K562 (cell line): Measurements from ENCODE around the gene ZNF782. TPM values are rescaled to one million over a fixed set of nuclear protein-coding genes. Genes with fewer than 3 reads are reported as not detected.

ENCODE experiments used
- BHLHE40 ChIP-seq: IDR thresholded peaks from 2 replicates; pipeline ENCODE4 v1.6.1; 2011; ENCODE audit warnings: low read length, improper control_type of control experiment
- BRD9 ChIP-seq: fragments of 450-650 bp; IDR thresholded peaks from 2 replicates; pipeline ENCODE4 v1.6.1; 2018; ENCODE audit warnings: low read depth; ENCODE audit not compliant: partially characterized antibody
- ELF4 ChIP-seq: fragments of 450-650 bp; formaldehyde crosslinking; IDR thresholded peaks from 2 replicates; pipeline ENCODE4 v1.4.0; 2022; ENCODE audit warnings: missing genetic modification characterization
- ETS1 ChIP-seq: conservative IDR thresholded peaks from 2 replicates; pipeline ENCODE4 v1.6.1; 2011; ENCODE audit warnings: low read depth, mild to moderate bottlenecking, low read length; ENCODE audit not compliant: control insufficient read depth
- HCFC1 ChIP-seq: IDR thresholded peaks from 2 replicates; pipeline ENCODE4 v1.6.1; 2012; ENCODE audit warnings: low read depth, low read length, improper control_type of control experiment
- L3MBTL2 ChIP-seq: fragments of 450-650 bp; IDR thresholded peaks from 2 replicates; pipeline ENCODE4 v1.6.1; 2016; ENCODE audit warnings: mild to moderate bottlenecking, moderate library complexity
- MNT ChIP-seq, 2 experiments: fragments of 450-650 bp; conservative IDR thresholded peaks; 2 replicates each; pipeline ENCODE4 v1.6.1; 2017; ENCODE audit warnings: mild to moderate bottlenecking in 2 of 2, moderate library complexity in 2 of 2
- RB1 ChIP-seq: fragments of 450-650 bp; IDR thresholded peaks from 2 replicates; pipeline ENCODE4 v1.6.1; 2017; ENCODE audit warnings: low read depth, mild to moderate bottlenecking
- RFX5 ChIP-seq: IDR thresholded peaks from 2 replicates; pipeline ENCODE4 v1.6.1; 2011; ENCODE audit warnings: low read depth, mild to moderate bottlenecking, improper control_type of control experiment, low read length
- SMARCB1 ChIP-seq: IDR thresholded peaks from 2 replicates; pipeline ENCODE4 v1.6.1; 2011; ENCODE audit warnings: improper control_type of control experiment, low read depth; ENCODE audit not compliant: insufficient read length
- SMC3 ChIP-seq: conservative IDR thresholded peaks from 2 replicates; pipeline ENCODE4 v1.6.1; 2011; ENCODE audit warnings: low read depth, low read length, improper control_type of control experiment; ENCODE audit not compliant: insufficient read depth
- SOX6 ChIP-seq: fragments of 450-650 bp; IDR thresholded peaks from 2 replicates; pipeline ENCODE4 v1.6.1; 2014; ENCODE audit warnings: mild to moderate bottlenecking
- STAG1 ChIP-seq: sonication (generic); formaldehyde crosslinking; IDR thresholded peaks from 2 replicates; pipeline ENCODE4 v1.5.0; 2020; ENCODE audit warnings: missing genetic modification reagents, borderline replicate concordance
- ZC3H11A ChIP-seq: IDR thresholded peaks from 2 replicates; pipeline ENCODE4 v1.6.1; 2012; ENCODE audit warnings: low read depth, low read length, improper control_type of control experiment
- ZNF134 ChIP-seq: fragments of 250-450 bp; sonication (Bioruptor Pico); conservative IDR thresholded peaks from 2 replicates; pipeline ENCODE4 v1.4.0; 2020
- ZNF778 ChIP-seq: fragments of 450-650 bp; formaldehyde crosslinking; IDR thresholded peaks from 2 replicates; pipeline ENCODE4 v1.4.0; 2020; ENCODE audit warnings: mild to moderate bottlenecking, moderate library complexity
- polyA plus RNA-seq, 8 experiments: library from polyadenylated mRNA; depleted of rRNA in 4 of 8; stranded (reverse) in 5 of 8; unstranded in 3 of 8; fragments of >200 nt; fragmentation: Nextera tagmentation in 2 of 8; fragmentation: Illumina TruSeq in 1 of 8; extraction: Ambion mirVana in 2 of 8; extraction: Trizol in 1 of 8; gene quantifications; 2 replicates each; pipeline versions ENCODE4 v1.2.1 to v1.2.3, GENCODE V29; 2011 to 2014; ENCODE audit warnings: inconsistent platforms in 1 of 8, missing spikeins in 1 of 8
- total RNA-seq, 7 experiments: library from RNA; depleted of rRNA in 6 of 7; stranded (reverse); fragments of >200 nt in 6 of 7; fragmentation: Illumina TruSeq in 2 of 7; extraction: Trizol in 2 of 7; gene quantifications; 2 replicates each; pipeline versions ENCODE4 v1.2.1 to v1.2.3, GENCODE V29; 2011 to 2021; ENCODE audit warnings: low replicate concordance in 1 of 7
- TF ChIP-seq, protein P1 (sequence below): fragments of 450-650 bp; IDR thresholded peaks from 2 replicates; pipeline ENCODE4 v1.6.1; 2016; ENCODE audit warnings: borderline replicate concordance
- TF ChIP-seq, protein P2 (sequence below): sonication (generic); formaldehyde crosslinking; IDR thresholded peaks from 2 replicates; pipeline ENCODE4 v1.9.0; 2022; ENCODE audit warnings: mild to moderate bottlenecking, missing genetic modification reagents
- TF ChIP-seq, protein P3 (sequence below): sonication (generic); formaldehyde crosslinking; IDR thresholded peaks from 2 replicates; pipeline ENCODE4 v1.8.0; 2022; ENCODE audit warnings: mild to moderate bottlenecking, missing genetic modification reagents
- TF ChIP-seq, protein P4 (sequence below): fragments of 250-450 bp; sonication (Bioruptor Pico); IDR thresholded peaks from 2 replicates; pipeline ENCODE4 v1.8.0; 2021; ENCODE audit warnings: borderline replicate concordance, mild to moderate bottlenecking, moderate library complexity; ENCODE audit not compliant: poor library complexity, severe bottlenecking

The ZNF782 gene
- total and polyA plus RNA-seq, 9 of the 15 experiments (the other 6 are each of a cell fraction or from before 2014, with no cell fraction given): 0.38 to 8.8 (median 4.5) TPM

- TF ChIP-seq, protein P1, sequence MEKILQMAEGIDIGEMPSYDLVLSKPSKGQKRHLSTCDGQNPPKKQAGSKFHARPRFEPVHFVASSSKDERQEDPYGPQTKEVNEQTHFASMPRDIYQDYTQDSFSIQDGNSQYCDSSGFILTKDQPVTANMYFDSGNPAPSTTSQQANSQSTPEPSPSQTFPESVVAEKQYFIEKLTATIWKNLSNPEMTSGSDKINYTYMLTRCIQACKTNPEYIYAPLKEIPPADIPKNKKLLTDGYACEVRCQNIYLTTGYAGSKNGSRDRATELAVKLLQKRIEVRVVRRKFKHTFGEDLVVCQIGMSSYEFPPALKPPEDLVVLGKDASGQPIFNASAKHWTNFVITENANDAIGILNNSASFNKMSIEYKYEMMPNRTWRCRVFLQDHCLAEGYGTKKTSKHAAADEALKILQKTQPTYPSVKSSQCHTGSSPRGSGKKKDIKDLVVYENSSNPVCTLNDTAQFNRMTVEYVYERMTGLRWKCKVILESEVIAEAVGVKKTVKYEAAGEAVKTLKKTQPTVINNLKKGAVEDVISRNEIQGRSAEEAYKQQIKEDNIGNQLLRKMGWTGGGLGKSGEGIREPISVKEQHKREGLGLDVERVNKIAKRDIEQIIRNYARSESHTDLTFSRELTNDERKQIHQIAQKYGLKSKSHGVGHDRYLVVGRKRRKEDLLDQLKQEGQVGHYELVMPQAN: no peak
- TF ChIP-seq SOX6 (no peak), MNT (conservative IDR thresholded peaks at IDR 0.05) (peak in 1 of 2 experiments; percentile 49; a peak in 1 of 4 replicates), BHLHE40 (peak; percentile 57), ZNF778 (no peak), ZC3H11A (0 out of 2 replicates have a peak, but pooled peaks have one; percentile 17), ELF4 (CRISPR knock-in tag) (0 out of 2 replicates have a peak, but pooled peaks have one; percentile 29), ZNF134 (CRISPR knock-in tag) (no peak), RFX5 (no peak), L3MBTL2 (peak; percentile 60), BRD9 (peak; percentile 33), ETS1 (no peak), HCFC1 (0 out of 2 replicates have a peak, but pooled peaks have one; percentile 23), SMC3 (peak; percentile 71), SMARCB1 (no peak), STAG1 (CRISPR knock-in tag) (peak; percentile 73; the same call in 1 of the 2 replicates), RB1 (0 out of 2 replicates have a peak, but pooled peaks have one; percentile 33)
- TF ChIP-seq, protein P2, sequence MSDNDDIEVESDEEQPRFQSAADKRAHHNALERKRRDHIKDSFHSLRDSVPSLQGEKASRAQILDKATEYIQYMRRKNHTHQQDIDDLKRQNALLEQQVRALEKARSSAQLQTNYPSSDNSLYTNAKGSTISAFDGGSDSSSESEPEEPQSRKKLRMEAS (CRISPR knock-in tag): no peak
- TF ChIP-seq, protein P3, sequence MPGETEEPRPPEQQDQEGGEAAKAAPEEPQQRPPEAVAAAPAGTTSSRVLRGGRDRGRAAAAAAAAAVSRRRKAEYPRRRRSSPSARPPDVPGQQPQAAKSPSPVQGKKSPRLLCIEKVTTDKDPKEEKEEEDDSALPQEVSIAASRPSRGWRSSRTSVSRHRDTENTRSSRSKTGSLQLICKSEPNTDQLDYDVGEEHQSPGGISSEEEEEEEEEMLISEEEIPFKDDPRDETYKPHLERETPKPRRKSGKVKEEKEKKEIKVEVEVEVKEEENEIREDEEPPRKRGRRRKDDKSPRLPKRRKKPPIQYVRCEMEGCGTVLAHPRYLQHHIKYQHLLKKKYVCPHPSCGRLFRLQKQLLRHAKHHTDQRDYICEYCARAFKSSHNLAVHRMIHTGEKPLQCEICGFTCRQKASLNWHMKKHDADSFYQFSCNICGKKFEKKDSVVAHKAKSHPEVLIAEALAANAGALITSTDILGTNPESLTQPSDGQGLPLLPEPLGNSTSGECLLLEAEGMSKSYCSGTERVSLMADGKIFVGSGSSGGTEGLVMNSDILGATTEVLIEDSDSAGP (CRISPR knock-in tag): no peak
- TF ChIP-seq, protein P4, sequence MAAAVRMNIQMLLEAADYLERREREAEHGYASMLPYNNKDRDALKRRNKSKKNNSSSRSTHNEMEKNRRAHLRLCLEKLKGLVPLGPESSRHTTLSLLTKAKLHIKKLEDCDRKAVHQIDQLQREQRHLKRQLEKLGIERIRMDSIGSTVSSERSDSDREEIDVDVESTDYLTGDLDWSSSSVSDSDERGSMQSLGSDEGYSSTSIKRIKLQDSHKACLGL: no peak
These were observed 2.3 kb upstream of the ZNF782 start (continued) for GRCh38 chr9:96856363-96857286.
